ENCODE results near the gene PCK2.

Gene PCK2

GRCh38 chr14:24065408-24065807 is 28.7 kb upstream of the PCK2 start:
- TF ChIP-seq CTCF (IDR thresholded peaks at IDR 0.05; ENCODE audit: control extremely low read depth, extremely low read depth, low read depth, missing control alignments), result no peak
- ChIA-PET POLR2A (no interaction called here), CTCF (interaction anchor here (1.6 to 2.7 kb wide), 4 partner anchors 11 to 43 kb away, joined by 5 to 17 read pairs (median 7); partner anchors contain the start of gene CARMIL3)
- no peak for DNase-seq (ENCODE audit: extremely low spot score)

GRCh38 chr14:24066496-24067132 is 27.5 kb upstream of the PCK2 start:
- CTCF ChIA-PET, result interaction anchor here (0.9 to 2.7 kb wide), 7 partner anchors 8 to 42 kb away, joined by 3 to 17 read pairs (median 5); no protein-coding TSS in a partner anchor
- TF ChIP-seq CTCF (IDR thresholded peaks at IDR 0.05; ENCODE audit: control extremely low read depth, extremely low read depth, low read depth, missing control alignments), result no peak
- POLR2A ChIA-PET, result no interaction called here
- DNase-seq (ENCODE audit: extremely low spot score), result no peak

GRCh38 chr14:24067133-24068082 is 26.7 kb upstream of the PCK2 start:
- TF ChIP-seq CTCF (IDR thresholded peaks at IDR 0.05; ENCODE audit: control extremely low read depth, extremely low read depth, low read depth, missing control alignments), result no peak
- DNase-seq (ENCODE audit: extremely low spot score), result no peak
- CTCF ChIA-PET, result interaction anchor here (0.9 to 2.7 kb wide), 8 partner anchors 9 to 41 kb away, joined by 3 to 17 read pairs (median 6); no protein-coding TSS in a partner anchor
- POLR2A ChIA-PET, result no interaction called here

- no peak for TF ChIP-seq CTCF (IDR thresholded peaks at IDR 0.05; ENCODE audit: control extremely low read depth, extremely low read depth, low read depth, missing control alignments)
- ChIA-PET POLR2A (no interaction called here), CTCF (interaction anchor here (1.4 to 1.9 kb wide), 3 partner anchors 11 to 147 kb away, joined by 4 to 9 read pairs (median 9); partner anchors contain the start of gene MDP1)
- DNase-seq (ENCODE audit: extremely low spot score), result no peak
Observed at GRCh38 chr14:24068711-24069410, 25.2 kb upstream of the PCK2 start.

DNA sequence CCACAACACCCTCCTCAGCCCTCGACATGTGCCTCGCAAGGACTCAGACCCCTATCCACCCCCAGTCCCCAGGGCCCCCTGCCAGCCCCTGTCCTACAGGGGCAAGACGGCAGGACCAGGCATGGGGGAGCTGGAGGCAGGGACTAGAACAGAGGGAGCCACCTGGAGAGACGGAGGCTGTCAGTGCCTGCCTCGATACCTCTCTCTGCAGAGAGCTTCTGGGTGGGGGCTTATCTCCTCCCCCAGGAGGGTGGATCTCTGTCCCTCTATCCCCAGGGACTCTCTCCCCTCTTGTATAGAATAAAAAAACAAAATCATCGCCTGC is 24.7 kb upstream of the PCK2 start:
- POLR2A ChIA-PET, result interaction anchor here (0.6 kb wide), 1 partner anchor 11 kb away, joined by 3 read pairs; no protein-coding TSS in a partner anchor
- no peak for TF ChIP-seq CTCF (IDR thresholded peaks at IDR 0.05; ENCODE audit: control extremely low read depth, extremely low read depth, low read depth, missing control alignments)
- DNase-seq (ENCODE audit: extremely low spot score), result no peak
- CTCF ChIA-PET, result interaction anchor here (1.3 to 7.9 kb wide), 6 partner anchors 10 to 147 kb away, joined by 4 to 71 read pairs (median 7); partner anchors contain the start of genes MDP1 and PCK2

Measured in GM10248 (cell line).